HG03571 (cell line): ENCODE results near the gene ATF5.
"Not testable (repeated sequence)": the region's sequence is repeated elsewhere in the genome, so short reads cannot be mapped to it uniquely, and the experiment has no call there.

Experiments
- ATAC-seq: cut with Tn5 transposase; IDR thresholded peaks from one replicate; pipeline ENCODE4 v1.9.1; 2021; ENCODE audit not compliant: unreplicated experiment

ATF5 gene

GRCh38 chr19:49921871-49922795 is 6.9 kb upstream of the ATF5 start:
- no peak for ATAC-seq

GRCh38 chr19:49923055-49924003 is 5.7 kb upstream of the ATF5 start:
- ATAC-seq, result no peak

GRCh38 chr19:49924004-49924880 is 4.8 kb upstream of the ATF5 start:
- no peak for ATAC-seq

GRCh38 chr19:49924881-49925210 is 4.2 kb upstream of the ATF5 start:
- not testable (repeated sequence) for ATAC-seq

- ATAC-seq, result no peak
Observed at GRCh38 chr19:49925486-49925885, 3.5 kb upstream of the ATF5 start.

- no peak for ATAC-seq
Observed at GRCh38 chr19:49926515-49926914, 2.5 kb upstream of the ATF5 start.

GRCh38 chr19:49927526-49928264 is 1.3 kb upstream of the ATF5 start:
- no peak for ATAC-seq

- peak; percentile 59 for ATAC-seq
Observed at GRCh38 chr19:49929611-49930482, 842 bp downstream of the ATF5 start.

GRCh38 chr19:49930483-49931011 is 1.5 kb downstream of the ATF5 start:
- no peak for ATAC-seq

- ATAC-seq, result no peak
Observed at GRCh38 chr19:49931293-49932040, 2.5 kb downstream of the ATF5 start.

GRCh38 chr19:49932041-49932451 is 3.0 kb downstream of the ATF5 start:
- ATAC-seq, result no peak

- no peak for ATAC-seq
Observed at GRCh38 chr19:49932731-49933131, 3.7 kb downstream of the ATF5 start.

GRCh38 chr19:49933643-49934042 is 4.6 kb downstream of the ATF5 start:
- no peak for ATAC-seq

GRCh38 chr19:49936549-49936948 is 7.5 kb downstream of the ATF5 start:
- no peak for ATAC-seq

- no peak for ATAC-seq
Observed at GRCh38 chr19:49937750-49938381, 8.9 kb downstream of the ATF5 start.

- no peak for ATAC-seq
Observed at GRCh38 chr19:49938662-49939061, 9.7 kb downstream of the ATF5 start.

GRCh38 chr19:49939721-49940481 is 10.9 kb downstream of the ATF5 start:
- no peak for ATAC-seq
